Body of pancreas (tissue), 4 donors: ENCODE data around the gene USP35. TPM values are rescaled to one million over a fixed set of nuclear protein-coding genes. Genes with fewer than 3 reads are reported as not detected.

Source experiments
- ATAC-seq: fragments of 150-250 bp; one replicate; pipeline ENCODE4 v1.9.1; 2016
- DNase-seq, 4 donors: peaks; one replicate each; pipeline ENCODE4 v3.0.0-alpha.2; 2019
- H3K27ac ChIP-seq, 4 donors: fragments of 200-600 bp; sonication (generic); 1 replicate in 3 of 4; 2 replicates in 1 of 4; pipeline versions ENCODE4 v1.5.1 to v1.6.1; 2016 to 2019; ENCODE audit warnings: mild to moderate bottlenecking in 1 of 4, mixed read lengths in 1 of 4, moderate library complexity in 1 of 4
- H3K27me3 ChIP-seq, 2 donors: fragments of 200-600 bp; sonication (generic); one replicate each; pipeline ENCODE4 v1.6.0; 2016; ENCODE audit warnings: mild to moderate bottlenecking in 1 of 2
- H3K36me3 ChIP-seq, 2 donors: fragments of 200-600 bp; sonication (generic); replicated peaks in 1 of 2; 2 replicates each; pipeline ENCODE4 v1.5.1; 2016; ENCODE audit warnings: low read depth in 2 of 2; ENCODE audit not compliant: insufficient read depth in 1 of 2
- H3K4me1 ChIP-seq: fragments of 200-600 bp; sonication (generic); one replicate; pipeline ENCODE4 v1.6.0; 2016
- H3K4me3 ChIP-seq, 2 donors: fragments of 200-600 bp; sonication (generic); 1 replicate in 1 of 2; 2 replicates in 1 of 2; pipeline ENCODE4 v1.5.1; 2016 to 2019
- H3K9me3 ChIP-seq, 3 donors: fragments of 200-600 bp; sonication (generic); 1 replicate in 2 of 3; 2 replicates in 1 of 3; pipeline ENCODE4 v1.5.1; 2016
- CTCF ChIP-seq, 7 experiments: fragments of 450-650 bp in 4 of 7; fragments of 200-600 bp in 3 of 7; sonication (generic) in 3 of 7; IDR thresholded peaks; one replicate each; pipeline ENCODE4 v1.5.1; 2016 to 2019; ENCODE audit warnings: antibody characterized with exemption in 7 of 7
- POLR2A ChIP-seq, 3 donors: fragments of 450-650 bp; IDR thresholded peaks; one replicate each; pipeline ENCODE4 v1.6.1; 2016; ENCODE audit warnings: antibody characterized with exemption in 3 of 3, mild to moderate bottlenecking in 2 of 3
- WGBS, 2 donors: methylation state at CpG; one replicate each; pipeline ENCODE4 v1.1.5; 2017; 5-methylcytosine and 5-hydroxymethylcytosine counted together
- intact Hi-C: fragments of 100-400 bp; cut with DNase I; formaldehyde crosslinking; loops from one replicate; pipeline ENCODE4 v1.15.1; 2023
- total RNA-seq, 2 donors: library from RNA; depleted of rRNA; stranded (reverse); fragments of >200 nt; gene quantifications; one replicate each; pipeline ENCODE4 v1.1.0, GENCODE V29; 2016

Gene USP35
- total RNA-seq, 2 donors from 2014 or later, result 8.6 to 11.2 TPM

GRCh38 chr11:78147807-78148206 lies 40.9 kb upstream of the USP35 start:
- no peak for ATAC-seq
- DNase-seq, result no peak
- Histone ChIP-seq H3K36me3 (no peaks in the 10 kb centered on the region), H3K27ac (no peak overlapping the region), H3K9me3 (no peaks in the 10 kb centered on the region), H3K4me1 (no peaks in the 10 kb centered on the region), H3K27me3 (no peaks in the 10 kb centered on the region), H3K4me3 (no peak overlapping the region)
- intact Hi-C loops, result no loop called here
- 80 to 97% methylated on average over 2 of the region's 2 CpGs for WGBS, 2 donors
- TF ChIP-seq CTCF (IDR thresholded peaks at IDR 0.05), result no peak
- no peak for TF ChIP-seq POLR2A (IDR thresholded peaks at IDR 0.05)

- Histone ChIP-seq H3K9me3 (no peaks in the 10 kb centered on the region), H3K27ac (no peak overlapping the region), H3K4me3 (no peak overlapping the region), H3K27me3 (no peaks in the 10 kb centered on the region), H3K4me1 (no peaks in the 10 kb centered on the region), H3K36me3 (no peaks in the 10 kb centered on the region)
- no peak for TF ChIP-seq POLR2A (IDR thresholded peaks at IDR 0.05)
- TF ChIP-seq CTCF (IDR thresholded peaks at IDR 0.05), result no peak
- 45 to 48% methylated on average over 1 of the region's 1 CpG for WGBS, 2 donors
- DNase-seq (no peak), ATAC-seq (no peak)
- intact Hi-C loops, result no loop called here
These were observed 39.1 kb upstream of the USP35 start for GRCh38 chr11:78149646-78150045.

- Histone ChIP-seq H3K4me3 (no peak overlapping the region), H3K36me3 (no peaks in the 10 kb centered on the region), H3K27me3 (no peaks in the 10 kb centered on the region), H3K4me1 (no peaks in the 10 kb centered on the region), H3K9me3 (no peaks in the 10 kb centered on the region), H3K27ac (no peak overlapping the region)
- DNase-seq (no peak), ATAC-seq (no peak)
- TF ChIP-seq POLR2A (IDR thresholded peaks at IDR 0.05) (no peak), CTCF (IDR thresholded peaks at IDR 0.05) (no peak)
- 87 to 95% methylated on average over 4 of the region's 4 CpGs for WGBS, 2 donors
- intact Hi-C loops, result no loop called here
These were observed 38.4 kb upstream of the USP35 start for GRCh38 chr11:78150346-78150745.

- Histone ChIP-seq H3K36me3 (no peaks in the 10 kb centered on the region), H3K9me3 (no peaks in the 10 kb centered on the region), H3K4me1 (no peaks in the 10 kb centered on the region), H3K27ac (no peak overlapping the region), H3K27me3 (no peaks in the 10 kb centered on the region), H3K4me3 (no peak overlapping the region)
- intact Hi-C loops, result no loop called here
- ATAC-seq (no peak), DNase-seq (no peak)
- TF ChIP-seq CTCF (IDR thresholded peaks at IDR 0.05) (no peak), POLR2A (IDR thresholded peaks at IDR 0.05) (no peak)
These were observed 38.0 kb upstream of the USP35 start for GRCh38 chr11:78150754-78151153.

GRCh38 chr11:78151804-78152203 lies 36.9 kb upstream of the USP35 start:
- no peaks in the 10 kb centered on the region for H3K27me3 ChIP-seq
- no peaks in the 10 kb centered on the region for H3K9me3 ChIP-seq
- H3K4me1 ChIP-seq, result peaks cover 8% of the 10 kb centered on the region
- intact Hi-C loops, result no loop called here
- no peaks in the 10 kb centered on the region for H3K36me3 ChIP-seq
- H3K27ac ChIP-seq, result no peak overlapping the region
- H3K4me3 ChIP-seq, result no peak overlapping the region
- no peak for ATAC-seq
- no peak for DNase-seq
- TF ChIP-seq POLR2A (IDR thresholded peaks at IDR 0.05), result no peak
- no peak for TF ChIP-seq CTCF (IDR thresholded peaks at IDR 0.05)
